HL-60 (cell line): ENCODE data around the gene RAPSN.

Experiments
- DNase-seq, 2 experiments: peaks; one replicate each; pipeline ENCODE4 v3.0.0-alpha.2; 2010 to 2020; ENCODE audit warnings: low read depth in 1 of 2, low spot score in 1 of 2
- H3K27ac ChIP-seq: fragments of 250-450 bp; sonication (Bioruptor Pico); replicated peaks from 2 replicates; pipeline ENCODE4 v1.5.1; 2020; ENCODE audit warnings: mild to moderate bottlenecking, moderate library complexity
- H3K27me3 ChIP-seq: fragments of 250-450 bp; sonication (Bioruptor Pico); 2 replicates; pipeline ENCODE4 v1.5.1; 2021; ENCODE audit warnings: mild to moderate bottlenecking, moderate library complexity; ENCODE audit not compliant: insufficient read depth, poor library complexity, severe bottlenecking
- H3K4me3 ChIP-seq: replicated peaks from 2 replicates; pipeline ENCODE4 v1.5.1; 2011; ENCODE audit warnings: mild to moderate bottlenecking, control low read depth, low read length; ENCODE audit not compliant: insufficient read depth
- GABPA ChIP-seq: IDR thresholded peaks from 2 replicates; pipeline ENCODE4 v1.6.1; 2012; ENCODE audit warnings: low read depth
- POLR2AphosphoS5 ChIP-seq: IDR thresholded peaks from 2 replicates; pipeline ENCODE4 v1.6.1; 2012; ENCODE audit warnings: low read depth
- REST ChIP-seq: IDR thresholded peaks from 2 replicates; pipeline ENCODE4 v1.6.1; 2012; ENCODE audit warnings: low read depth; ENCODE audit not compliant: insufficient replicate concordance
- SPI1 ChIP-seq: IDR thresholded peaks from 2 replicates; pipeline ENCODE4 v1.6.1; 2012; ENCODE audit warnings: low read depth, mild to moderate bottlenecking, borderline replicate concordance
- TF ChIP-seq, protein P1 (sequence below): IDR thresholded peaks from one replicate; pipeline ENCODE4 v1.5.1; 2011; ENCODE audit warnings: low read length, control low read depth, inconsistent platforms; ENCODE audit not compliant: insufficient read depth

The RAPSN gene

GRCh38 chr11:47391077-47391583, 57.8 kb downstream of the RAPSN start:
- H3K4me3 ChIP-seq = no peak overlapping the region
- peak overlapping the region; percentile 100 for H3K27ac ChIP-seq
- no peaks in the 10 kb centered on the region for H3K27me3 ChIP-seq
- peak in 1 of 2 experiments; percentile 90 for DNase-seq
- TF ChIP-seq GABPA (no peak), SPI1 (peak; percentile 82), POLR2AphosphoS5 (peak; percentile 70), REST (no peak)
- TF ChIP-seq, protein P1, sequence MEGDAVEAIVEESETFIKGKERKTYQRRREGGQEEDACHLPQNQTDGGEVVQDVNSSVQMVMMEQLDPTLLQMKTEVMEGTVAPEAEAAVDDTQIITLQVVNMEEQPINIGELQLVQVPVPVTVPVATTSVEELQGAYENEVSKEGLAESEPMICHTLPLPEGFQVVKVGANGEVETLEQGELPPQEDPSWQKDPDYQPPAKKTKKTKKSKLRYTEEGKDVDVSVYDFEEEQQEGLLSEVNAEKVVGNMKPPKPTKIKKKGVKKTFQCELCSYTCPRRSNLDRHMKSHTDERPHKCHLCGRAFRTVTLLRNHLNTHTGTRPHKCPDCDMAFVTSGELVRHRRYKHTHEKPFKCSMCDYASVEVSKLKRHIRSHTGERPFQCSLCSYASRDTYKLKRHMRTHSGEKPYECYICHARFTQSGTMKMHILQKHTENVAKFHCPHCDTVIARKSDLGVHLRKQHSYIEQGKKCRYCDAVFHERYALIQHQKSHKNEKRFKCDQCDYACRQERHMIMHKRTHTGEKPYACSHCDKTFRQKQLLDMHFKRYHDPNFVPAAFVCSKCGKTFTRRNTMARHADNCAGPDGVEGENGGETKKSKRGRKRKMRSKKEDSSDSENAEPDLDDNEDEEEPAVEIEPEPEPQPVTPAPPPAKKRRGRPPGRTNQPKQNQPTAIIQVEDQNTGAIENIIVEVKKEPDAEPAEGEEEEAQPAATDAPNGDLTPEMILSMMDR = no peak

GRCh38 chr11:47390422-47390760, 58.5 kb downstream of the RAPSN start:
- TF ChIP-seq, protein P1 = no peak
- TF ChIP-seq SPI1 = no peak
- no peak for TF ChIP-seq REST
- no peak for TF ChIP-seq POLR2AphosphoS5
- no peak for TF ChIP-seq GABPA
- Histone ChIP-seq H3K27me3 (no peaks in the 10 kb centered on the region), H3K27ac (peak overlapping the region; percentile 100), H3K4me3 (no peak overlapping the region)
- no peak for DNase-seq

GRCh38 chr11:47389577-47390421, 59.1 kb downstream of the RAPSN start:
- Histone ChIP-seq H3K27me3 (no peaks in the 10 kb centered on the region), H3K4me3 (peak overlapping the region; percentile 30), H3K27ac (peak overlapping the region; percentile 100)
- peak in 1 of 2 experiments; percentile 66 for DNase-seq
- TF ChIP-seq, protein P1 = no peak
- TF ChIP-seq REST (no peak), GABPA (no peak), SPI1 (no peak), POLR2AphosphoS5 (no peak; the same call in 1 of the 2 replicates)
